Measurements from ENCODE around the gene ANKRD23. TPM values are rescaled to one million over a fixed set of nuclear protein-coding genes. Genes with fewer than 3 reads are reported as not detected.

ANKRD23 gene
- total and polyA plus RNA-seq, 2 experiments from 2014 or later = 3.3 to 11.0 TPM

GRCh38 chr2:96883306-96883705 is 39.5 kb upstream of the ANKRD23 start:
- H3K27me3 ChIP-seq = no peaks in the 10 kb centered on the region
- TF ChIP-seq CTCF (IDR thresholded peaks at IDR 0.05; ENCODE audit: low read depth, low read length) = no peak
- no peaks in the 10 kb centered on the region for H3K36me3 ChIP-seq
- no peaks in the 10 kb centered on the region for H3K9me3 ChIP-seq (ENCODE audit: low read depth)
- DNase-seq (ENCODE audit: low read depth in 1 of 2, low spot score in 1 of 2) = no peak
- H3K4me3 ChIP-seq = no peak overlapping the region
- no peak overlapping the region for H3K27ac ChIP-seq
- H3K4me1 ChIP-seq (ENCODE audit: low read depth) = peaks cover 18% of the 10 kb centered on the region

DNA sequence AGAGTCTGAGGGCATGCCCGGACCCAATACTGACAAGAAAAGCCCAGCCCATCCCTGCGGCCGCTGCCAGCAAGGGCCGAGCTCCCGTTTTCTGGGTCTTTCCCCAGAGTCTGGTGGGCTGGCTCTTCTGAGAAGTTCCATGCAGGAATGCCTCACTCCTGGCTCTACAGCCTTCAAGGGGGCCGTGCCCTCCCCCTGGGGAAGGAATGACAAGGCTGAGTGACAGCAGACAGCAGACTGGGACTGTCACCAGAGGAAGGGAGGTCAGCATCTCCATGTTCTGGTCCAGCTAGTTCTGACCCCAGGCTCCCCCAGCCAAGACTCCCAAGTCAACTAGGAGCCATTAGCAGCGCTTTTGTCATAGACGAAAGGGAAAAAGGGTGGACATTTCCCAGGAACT is 39.1 kb upstream of the ANKRD23 start:
- H3K4me1 ChIP-seq (ENCODE audit: low read depth) = peaks cover 16% of the 10 kb centered on the region
- TF ChIP-seq CTCF (IDR thresholded peaks at IDR 0.05; ENCODE audit: low read depth, low read length) = no peak
- no peak overlapping the region for H3K4me3 ChIP-seq
- H3K9me3 ChIP-seq (ENCODE audit: low read depth) = no peaks in the 10 kb centered on the region
- no peaks in the 10 kb centered on the region for H3K36me3 ChIP-seq
- DNase-seq (ENCODE audit: low read depth in 1 of 2, low spot score in 1 of 2) = no peak
- H3K27me3 ChIP-seq = no peaks in the 10 kb centered on the region
- no peak overlapping the region for H3K27ac ChIP-seq

GRCh38 chr2:96882230-96882629 is 38.4 kb upstream of the ANKRD23 start:
- Histone ChIP-seq H3K27ac (no peak overlapping the region), H3K36me3 (no peaks in the 10 kb centered on the region), H3K4me1 (ENCODE audit: low read depth) (peaks cover 9% of the 10 kb centered on the region), H3K4me3 (no peak overlapping the region), H3K27me3 (no peaks in the 10 kb centered on the region), H3K9me3 (ENCODE audit: low read depth) (no peaks in the 10 kb centered on the region)
- TF ChIP-seq CTCF (IDR thresholded peaks at IDR 0.05; ENCODE audit: low read depth, low read length) = no peak
- DNase-seq (ENCODE audit: low read depth in 1 of 2, low spot score in 1 of 2) = no peak

DNA sequence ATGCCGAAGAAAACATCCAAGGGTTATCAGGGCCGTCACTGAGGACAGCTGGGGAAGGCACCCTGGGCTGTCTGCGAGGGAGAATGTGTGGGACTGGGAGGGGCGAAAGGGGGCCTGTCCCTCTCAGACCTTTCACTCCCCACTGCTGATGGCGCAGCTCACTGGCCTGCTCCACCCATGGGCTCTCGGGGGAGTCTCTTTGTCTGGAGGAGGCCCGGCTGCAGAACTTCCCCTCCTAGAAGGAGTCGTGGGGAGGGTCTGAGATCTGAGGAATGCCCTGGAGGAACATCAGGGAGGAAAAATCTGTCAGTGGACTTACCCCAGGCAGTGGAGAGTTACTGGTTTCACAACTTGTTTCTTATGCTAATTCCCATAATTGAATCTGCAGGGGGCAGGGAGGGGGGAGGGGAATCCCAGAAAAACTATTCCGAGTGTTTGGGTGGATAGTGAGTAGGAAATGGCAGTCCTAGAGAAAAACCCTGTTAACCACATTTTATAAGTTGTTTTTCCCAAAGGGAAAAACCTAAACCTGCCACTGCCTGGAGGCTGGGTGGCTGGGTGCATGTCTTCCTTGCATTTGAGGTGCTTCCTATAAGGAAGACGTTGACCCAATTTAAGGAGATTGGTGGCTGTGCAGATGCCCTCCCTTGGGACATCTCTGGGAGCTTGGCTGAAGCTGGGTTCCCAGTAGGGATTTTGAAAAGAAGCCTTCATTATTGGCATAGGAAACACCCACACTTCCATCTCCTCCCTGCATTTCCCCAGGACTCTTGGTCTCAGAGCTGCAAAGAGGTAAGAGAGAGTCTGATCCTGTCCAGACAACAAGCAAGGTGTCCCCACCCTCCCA is 37.8 kb upstream of the ANKRD23 start:
- no peaks in the 10 kb centered on the region for H3K27me3 ChIP-seq
- no peak overlapping the region for H3K4me3 ChIP-seq
- peaks cover 9% of the 10 kb centered on the region for H3K4me1 ChIP-seq (ENCODE audit: low read depth)
- no peaks in the 10 kb centered on the region for H3K36me3 ChIP-seq
- no peak for TF ChIP-seq CTCF (IDR thresholded peaks at IDR 0.05; ENCODE audit: low read depth, low read length)
- peak in 1 of 2 donors; percentile 70 for DNase-seq (ENCODE audit: low read depth in 1 of 2, low spot score in 1 of 2)
- H3K9me3 ChIP-seq (ENCODE audit: low read depth) = no peaks in the 10 kb centered on the region
- H3K27ac ChIP-seq = no peak overlapping the region

DNA sequence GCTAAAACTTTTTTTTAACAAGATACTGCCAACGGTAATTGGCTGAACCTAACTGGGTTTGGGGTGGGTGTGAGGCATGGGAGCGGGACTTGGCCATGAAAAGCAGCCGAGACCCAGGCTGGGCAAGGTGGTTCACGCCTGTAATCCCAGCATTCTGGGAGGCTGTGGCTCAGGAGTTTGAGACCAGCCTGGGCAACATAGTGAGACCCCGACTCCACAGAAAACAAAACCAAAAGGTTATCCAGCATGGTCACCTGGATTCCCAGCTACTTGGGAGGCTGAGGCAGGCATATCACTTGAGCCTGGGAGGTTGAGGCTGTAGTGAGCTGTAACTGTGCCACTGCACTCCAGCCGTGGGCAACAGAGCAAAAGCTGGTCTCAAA is 37.1 kb upstream of the ANKRD23 start:
- Histone ChIP-seq H3K9me3 (ENCODE audit: low read depth) (no peaks in the 10 kb centered on the region), H3K4me1 (ENCODE audit: low read depth) (peaks cover 14% of the 10 kb centered on the region), H3K27ac (no peak overlapping the region), H3K4me3 (no peak overlapping the region), H3K27me3 (no peaks in the 10 kb centered on the region), H3K36me3 (no peaks in the 10 kb centered on the region)
- TF ChIP-seq CTCF (IDR thresholded peaks at IDR 0.05; ENCODE audit: low read depth, low read length) = no peak
- no peak for DNase-seq (ENCODE audit: low read depth in 1 of 2, low spot score in 1 of 2)
